Lower leg skin (tissue), 4 donors: ENCODE data around the gene PRELID1. TPM values are rescaled to one million over a fixed set of nuclear protein-coding genes. Genes with fewer than 3 reads are reported as not detected.

Experiments used
- DNase-seq, 2 donors: peaks; one replicate each; pipeline ENCODE4 v3.0.0-alpha.2; 2019; ENCODE audit warnings: low spot score in 2 of 2
- H3K4me3 ChIP-seq: fragments of 200-600 bp; sonication (generic); 2 replicates; pipeline ENCODE4 v1.5.1; 2017; ENCODE audit warnings: mild to moderate bottlenecking, low read depth; ENCODE audit not compliant: poor library complexity, severe bottlenecking
- CTCF ChIP-seq, 3 donors: fragments of 450-650 bp; IDR thresholded peaks; one replicate each; pipeline ENCODE4 v1.5.1; 2016; ENCODE audit warnings: antibody characterized with exemption in 3 of 3, mild to moderate bottlenecking in 3 of 3, moderate library complexity in 2 of 3
- POLR2A ChIP-seq, 2 donors: fragments of 450-650 bp; IDR thresholded peaks; one replicate each; pipeline ENCODE4 v1.6.1; 2016 to 2017; ENCODE audit warnings: antibody characterized with exemption in 2 of 2, mild to moderate bottlenecking in 1 of 2, moderate library complexity in 1 of 2
- WGBS, 2 donors: methylation state at CpG; one replicate each; pipeline ENCODE4 v1.1.5; 2018; 5-methylcytosine and 5-hydroxymethylcytosine counted together
- intact Hi-C: fragments of 100-400 bp; cut with DNase I; formaldehyde crosslinking; loops from one replicate; pipeline ENCODE4 v1.15.0; 2023; ENCODE audit warnings: low total_unique reads
- total RNA-seq, 4 donors: library from RNA; depleted of rRNA; stranded (reverse); fragments of >200 nt; gene quantifications; one replicate each; pipeline ENCODE4 v1.1.0, GENCODE V29; 2016

PRELID1 gene
- total RNA-seq, 4 donors from 2014 or later, result 60.7 to 122 (median 96.7) TPM

- no peak overlapping the region for H3K4me3 ChIP-seq
- intact Hi-C loops, result loop anchor here (10.0 kb wide), 1 partner anchor 144 kb away; no protein-coding TSS in a partner anchor
- WGBS, 2 donors, result 17 to 22% methylated on average over 19 to 20 of the region's 20 CpGs
Measured at GRCh38 chr5:177310757-177311391, 7.3 kb downstream of the PRELID1 start.

GRCh38 chr5:177311392-177311722 is 7.8 kb downstream of the PRELID1 start:
- 0 to 7% methylated on average over 7 to 17 of the region's 23 CpGs for WGBS, 2 donors
- no peak for TF ChIP-seq CTCF (IDR thresholded peaks at IDR 0.05)
- no peak for TF ChIP-seq POLR2A (IDR thresholded peaks at IDR 0.05)
- peak overlapping the region; percentile 34 for H3K4me3 ChIP-seq
- intact Hi-C loops, result loop anchor here (10.0 kb wide), 1 partner anchor 143 kb away; no protein-coding TSS in a partner anchor
- peak in 1 of 2 donors; percentile 85 for DNase-seq

More at GRCh38 chr5:177310757-177311391, 7.3 kb downstream of the PRELID1 start:
- peak in 1 of 2 donors; percentile 86 for DNase-seq
- TF ChIP-seq CTCF (IDR thresholded peaks at IDR 0.05), result no peak
- TF ChIP-seq POLR2A (IDR thresholded peaks at IDR 0.05), result no peak

- TF ChIP-seq POLR2A (IDR thresholded peaks at IDR 0.05) (no peak), CTCF (IDR thresholded peaks at IDR 0.05) (no peak)
- intact Hi-C loops, result loop anchor here (10.0 kb wide), 1 partner anchor 143 kb away; no protein-coding TSS in a partner anchor
- DNase-seq, result peak; percentile 96 to 99
- H3K4me3 ChIP-seq, result peak within 1 kb of the TSS; percentile 34
- WGBS, 2 donors, result 1% methylated on average over 19 to 45 of the region's 78 CpGs
Measured at GRCh38 chr5:177311723-177312648, 8.4 kb downstream of the PRELID1 start, which contains the start of gene MXD3. TSS of gene MXD3 (minus strand) at chr5:177311898. CDS start at chr5:177311830, 68 bp downstream.

GRCh38 chr5:177312649-177313181 is 9.1 kb downstream of the PRELID1 start:
- H3K4me3 ChIP-seq, result no peak overlapping the region
- WGBS, 2 donors, result 1 to 10% methylated on average over 18 to 19 of the region's 19 CpGs
- intact Hi-C loops, result loop anchor here (10.0 kb wide), 1 partner anchor 142 kb away; no protein-coding TSS in a partner anchor
- no peak for DNase-seq
- TF ChIP-seq POLR2A (IDR thresholded peaks at IDR 0.05), result no peak
- no peak for TF ChIP-seq CTCF (IDR thresholded peaks at IDR 0.05)

- intact Hi-C loops, result loop anchor here (10.0 kb wide), 1 partner anchor 141 kb away; no protein-coding TSS in a partner anchor
- H3K4me3 ChIP-seq, result no peak overlapping the region
- TF ChIP-seq CTCF (IDR thresholded peaks at IDR 0.05) (no peak), POLR2A (IDR thresholded peaks at IDR 0.05) (no peak)
- WGBS, 2 donors, result 93 to 95% methylated on average over 15 of the region's 15 CpGs
- no peak for DNase-seq
Measured at GRCh38 chr5:177313561-177314259, 10.1 kb downstream of the PRELID1 start.
